Testis (tissue), 2 donors: Measurements from ENCODE around the gene SH3D21.

Experiments used
- CTCF ChIP-seq, 3 experiments: fragments of 450-650 bp in 2 of 3; fragments of 200-600 bp in 1 of 3; sonication (generic) in 1 of 3; IDR thresholded peaks; one replicate each; pipeline ENCODE4 v1.5.1; 2016 to 2019; ENCODE audit warnings: antibody characterized with exemption in 3 of 3, mild to moderate bottlenecking in 2 of 3, moderate library complexity in 1 of 3
- POLR2A ChIP-seq: fragments of 450-650 bp; IDR thresholded peaks from one replicate; pipeline ENCODE4 v1.6.1; 2017; ENCODE audit warnings: antibody characterized with exemption, mild to moderate bottlenecking, moderate library complexity

GRCh38 chr1:36346741-36347370 lies 40.7 kb downstream of the SH3D21 start:
- no peak for TF ChIP-seq POLR2A
- no peak for TF ChIP-seq CTCF (IDR thresholded peaks at IDR 0.05)
